ENCODE results near the gene MYO1F. TPM values are rescaled to one million over a fixed set of nuclear protein-coding genes. Genes with fewer than 3 reads are reported as not detected.

MYO1F gene
- total RNA-seq, 2 donors from 2014 or later = 2.0 to 8.0 TPM

DNA sequence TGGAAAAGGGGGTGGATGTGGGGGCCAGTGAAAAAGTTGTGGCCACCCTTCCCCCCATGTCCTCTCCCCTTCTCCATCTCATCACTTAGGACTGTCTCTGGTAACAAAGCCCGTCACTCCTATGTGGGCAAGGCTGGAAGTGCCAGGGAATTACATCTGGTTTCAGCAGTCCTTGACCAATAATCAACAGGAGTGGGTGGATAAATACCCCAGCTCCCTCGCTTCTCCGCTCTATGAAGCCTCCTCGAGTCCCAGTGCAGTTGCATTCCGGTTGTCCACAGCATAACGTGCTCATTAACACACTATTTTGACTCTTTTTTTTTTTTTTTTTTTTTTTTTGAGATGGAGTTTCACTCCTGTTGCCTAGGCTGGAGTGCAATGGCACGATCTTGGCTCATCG lies 31.5 kb downstream of the MYO1F start:
- Histone ChIP-seq H3K9me3 (no peaks in the 10 kb centered on the region), H3K27me3 (no peaks in the 10 kb centered on the region), H3K27ac (no peak overlapping the region), H3K4me1 (no peaks in the 10 kb centered on the region), H3K4me3 (no peak overlapping the region), H3K36me3 (replicated peaks in 1 of 2; ENCODE audit: insufficient read depth in 1 of 2, low read depth in 2 of 2) (no peaks in the 10 kb centered on the region)
- DNase-seq = no peak
- no peak for ATAC-seq
- 89 to 94% methylated on average over 7 to 8 of the region's 8 CpGs for WGBS, 2 donors
- TF ChIP-seq POLR2A (IDR thresholded peaks at IDR 0.05) = no peak
- TF ChIP-seq, protein P1, sequence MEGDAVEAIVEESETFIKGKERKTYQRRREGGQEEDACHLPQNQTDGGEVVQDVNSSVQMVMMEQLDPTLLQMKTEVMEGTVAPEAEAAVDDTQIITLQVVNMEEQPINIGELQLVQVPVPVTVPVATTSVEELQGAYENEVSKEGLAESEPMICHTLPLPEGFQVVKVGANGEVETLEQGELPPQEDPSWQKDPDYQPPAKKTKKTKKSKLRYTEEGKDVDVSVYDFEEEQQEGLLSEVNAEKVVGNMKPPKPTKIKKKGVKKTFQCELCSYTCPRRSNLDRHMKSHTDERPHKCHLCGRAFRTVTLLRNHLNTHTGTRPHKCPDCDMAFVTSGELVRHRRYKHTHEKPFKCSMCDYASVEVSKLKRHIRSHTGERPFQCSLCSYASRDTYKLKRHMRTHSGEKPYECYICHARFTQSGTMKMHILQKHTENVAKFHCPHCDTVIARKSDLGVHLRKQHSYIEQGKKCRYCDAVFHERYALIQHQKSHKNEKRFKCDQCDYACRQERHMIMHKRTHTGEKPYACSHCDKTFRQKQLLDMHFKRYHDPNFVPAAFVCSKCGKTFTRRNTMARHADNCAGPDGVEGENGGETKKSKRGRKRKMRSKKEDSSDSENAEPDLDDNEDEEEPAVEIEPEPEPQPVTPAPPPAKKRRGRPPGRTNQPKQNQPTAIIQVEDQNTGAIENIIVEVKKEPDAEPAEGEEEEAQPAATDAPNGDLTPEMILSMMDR (IDR thresholded peaks at IDR 0.05) = no peak
- intact Hi-C loops (cut with DNase I) = no loop called here

DNA sequence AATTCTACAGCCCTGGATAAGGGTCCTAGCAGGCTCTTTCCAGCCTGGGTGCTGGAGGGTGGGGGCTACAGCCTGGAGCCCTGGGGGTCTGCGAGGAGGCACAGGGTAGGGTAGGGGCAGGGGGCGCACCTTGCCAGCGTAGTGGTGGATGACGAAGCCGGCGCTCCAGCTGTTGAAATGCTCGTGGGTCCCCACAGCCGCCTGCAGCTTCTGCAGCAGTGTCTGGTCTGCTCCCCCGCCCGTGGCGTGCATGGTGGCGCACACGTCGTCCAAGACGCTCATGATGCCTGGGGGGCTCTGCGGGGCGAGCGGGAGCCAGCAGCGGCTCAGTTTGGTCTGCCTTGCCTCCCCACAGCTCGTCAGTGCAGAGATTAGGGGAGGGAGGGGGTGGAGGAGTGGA lies 33.1 kb downstream of the MYO1F start:
- H3K27ac ChIP-seq = no peak overlapping the region
- H3K9me3 ChIP-seq = no peaks in the 10 kb centered on the region
- DNase-seq (no peak), ATAC-seq (no peak)
- no peaks in the 10 kb centered on the region for H3K36me3 ChIP-seq (replicated peaks in 1 of 2; ENCODE audit: insufficient read depth in 1 of 2, low read depth in 2 of 2)
- TF ChIP-seq, protein P1 (IDR thresholded peaks at IDR 0.05) = no peak
- no peak for TF ChIP-seq POLR2A (IDR thresholded peaks at IDR 0.05)
- intact Hi-C loops (cut with DNase I) = no loop called here
- H3K4me3 ChIP-seq = no peak overlapping the region
- 80 to 88% methylated on average over 1 to 19 of the region's 20 CpGs for WGBS, 2 donors
- no peaks in the 10 kb centered on the region for H3K4me1 ChIP-seq
- H3K27me3 ChIP-seq = no peaks in the 10 kb centered on the region

DNA sequence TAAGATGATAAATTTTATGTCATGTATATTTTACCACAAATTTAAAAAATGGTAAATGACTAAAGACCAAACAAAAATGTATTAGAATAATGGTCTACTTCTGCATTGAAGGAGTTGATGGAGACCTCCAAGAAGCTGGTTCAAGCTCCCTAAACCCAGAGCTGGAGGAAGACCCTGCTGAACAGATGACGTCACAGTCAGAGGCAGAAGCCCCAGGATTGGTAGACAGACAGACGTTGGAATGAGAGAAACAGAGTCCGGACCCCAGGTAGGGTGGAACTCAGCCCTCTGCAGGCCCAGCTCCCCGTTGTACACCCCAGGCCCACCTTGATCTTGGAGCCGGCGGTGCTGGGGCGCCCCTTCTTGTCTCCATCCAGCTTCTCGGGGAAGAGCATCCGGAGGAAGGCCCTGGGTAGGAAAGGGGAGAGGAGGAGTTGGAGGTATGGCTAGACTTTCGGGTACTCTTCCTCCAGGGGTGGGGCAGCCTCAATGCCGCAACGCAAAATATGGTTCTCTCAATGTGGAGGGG lies 37.6 kb downstream of the MYO1F start:
- H3K27me3 ChIP-seq = no peaks in the 10 kb centered on the region
- no peak overlapping the region for H3K4me3 ChIP-seq
- H3K4me1 ChIP-seq = no peaks in the 10 kb centered on the region
- no peaks in the 10 kb centered on the region for H3K36me3 ChIP-seq (replicated peaks in 1 of 2; ENCODE audit: insufficient read depth in 1 of 2, low read depth in 2 of 2)
- H3K9me3 ChIP-seq = no peaks in the 10 kb centered on the region
- DNase-seq = no peak
- ATAC-seq = no peak
- WGBS, 2 donors = 71 to 77% methylated on average over 11 of the region's 12 CpGs
- TF ChIP-seq POLR2A (IDR thresholded peaks at IDR 0.05) = no peak
- TF ChIP-seq, protein P1 (IDR thresholded peaks at IDR 0.05) = no peak
- no peak overlapping the region for H3K27ac ChIP-seq
- intact Hi-C loops (cut with DNase I) = no loop called here

DNA sequence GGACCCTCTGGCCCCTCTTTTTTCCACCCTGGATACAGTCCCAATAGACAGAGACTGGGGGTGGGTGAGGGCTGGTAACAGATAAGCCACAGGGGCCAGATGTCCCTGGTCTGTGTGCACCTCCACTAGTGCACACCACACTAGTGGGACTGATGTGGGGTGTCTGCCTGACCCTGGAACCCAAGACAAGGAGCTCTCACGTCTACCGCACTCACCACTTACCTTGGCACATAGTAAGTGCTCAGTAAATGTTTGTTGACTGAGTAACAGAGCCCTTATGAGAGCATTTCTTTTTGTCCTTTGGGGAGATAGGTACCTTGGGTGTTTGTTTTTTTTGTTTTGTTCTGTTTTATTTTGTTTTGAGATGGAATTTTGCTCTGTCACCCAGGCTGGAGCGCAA lies 40.1 kb downstream of the MYO1F start:
- Histone ChIP-seq H3K27me3 (no peaks in the 10 kb centered on the region), H3K4me3 (no peak overlapping the region), H3K36me3 (replicated peaks in 1 of 2; ENCODE audit: insufficient read depth in 1 of 2, low read depth in 2 of 2) (no peaks in the 10 kb centered on the region), H3K4me1 (no peaks in the 10 kb centered on the region), H3K9me3 (no peaks in the 10 kb centered on the region), H3K27ac (no peak overlapping the region)
- 76 to 82% methylated on average over 3 of the region's 3 CpGs for WGBS, 2 donors
- TF ChIP-seq POLR2A (IDR thresholded peaks at IDR 0.05) = no peak
- TF ChIP-seq, protein P1 (IDR thresholded peaks at IDR 0.05) = no peak
- no peak for ATAC-seq
- DNase-seq = no peak
- intact Hi-C loops (cut with DNase I) = no loop called here

DNA sequence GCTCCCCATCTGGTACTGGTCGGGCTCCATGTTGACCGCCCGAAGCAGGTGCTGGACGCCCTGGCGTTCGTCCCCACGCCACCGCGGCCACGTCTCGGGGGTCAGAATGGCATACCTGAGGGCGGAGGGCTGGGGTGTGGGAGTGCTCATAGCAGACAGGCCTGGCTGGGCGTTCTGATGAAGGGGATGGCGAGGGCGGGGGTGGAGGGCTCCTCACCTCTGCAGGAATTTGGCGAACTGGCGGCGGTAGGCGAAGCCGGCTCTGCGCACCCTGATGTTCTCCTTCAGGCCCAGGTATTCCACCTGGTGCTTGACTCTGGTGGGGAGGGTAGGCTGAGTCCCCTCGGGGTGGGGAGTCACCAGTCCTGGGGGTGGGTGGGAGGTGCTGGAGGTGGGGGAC lies 41.0 kb downstream of the MYO1F start:
- H3K27me3 ChIP-seq = no peaks in the 10 kb centered on the region
- intact Hi-C loops (cut with DNase I) = no loop called here
- no peaks in the 10 kb centered on the region for H3K9me3 ChIP-seq
- WGBS, 2 donors = 62 to 78% methylated on average over 17 to 19 of the region's 22 CpGs
- no peak overlapping the region for H3K27ac ChIP-seq
- ATAC-seq = no peak
- TF ChIP-seq, protein P1 (IDR thresholded peaks at IDR 0.05) = no peak
- TF ChIP-seq POLR2A (IDR thresholded peaks at IDR 0.05) = no peak
- H3K4me1 ChIP-seq = no peaks in the 10 kb centered on the region
- H3K4me3 ChIP-seq = no peak overlapping the region
- no peaks in the 10 kb centered on the region for H3K36me3 ChIP-seq (replicated peaks in 1 of 2; ENCODE audit: insufficient read depth in 1 of 2, low read depth in 2 of 2)
- no peak for DNase-seq
